Breast epithelium (tissue), 3 donors: Measurements from ENCODE around the gene ST6GALNAC3.

Experiments
- CTCF ChIP-seq, 3 donors: fragments of 450-650 bp; IDR thresholded peaks; one replicate each; pipeline ENCODE4 v1.5.1; 2016 to 2017; ENCODE audit warnings: antibody characterized with exemption in 3 of 3, mild to moderate bottlenecking in 3 of 3, moderate library complexity in 3 of 3
- POLR2A ChIP-seq: fragments of 450-650 bp; IDR thresholded peaks from one replicate; pipeline ENCODE4 v1.6.1; 2016; ENCODE audit warnings: antibody characterized with exemption, mild to moderate bottlenecking, moderate library complexity
- POLR2AphosphoS5 ChIP-seq, 3 donors: sonication (generic); formaldehyde crosslinking; IDR thresholded peaks; one replicate each; pipeline ENCODE4 v1.6.1; 2017; ENCODE audit warnings: antibody characterized with exemption in 3 of 3

GRCh38 chr1:76443217-76443616, 368.7 kb downstream of the ST6GALNAC3 start:
- TF ChIP-seq CTCF (IDR thresholded peaks at IDR 0.05) (no peak), POLR2AphosphoS5 (IDR thresholded peaks at IDR 0.05) (no peak), POLR2A (no peak)
